Measurements from ENCODE around the gene OPCML.

OPCML gene

DNA sequence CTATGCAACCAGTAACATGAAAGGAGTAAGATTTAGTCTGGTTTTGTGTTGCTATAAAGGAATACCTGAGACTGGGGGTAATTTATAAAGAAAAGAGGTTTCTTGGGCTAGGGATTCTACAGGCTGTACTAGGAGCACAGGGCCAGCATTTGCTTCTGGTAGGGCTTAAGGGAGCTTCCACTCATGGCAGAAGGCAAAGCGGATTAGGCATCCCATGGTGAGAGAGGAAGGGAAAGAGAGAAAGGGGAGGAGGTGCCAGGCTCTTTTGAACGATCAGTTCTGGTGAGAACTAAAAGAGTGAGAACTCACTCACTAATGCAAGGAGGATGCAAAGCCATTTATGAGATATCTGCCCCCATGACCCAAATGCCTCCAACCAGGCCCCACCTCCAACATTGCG lies 283.2 kb downstream of the OPCML start:
- Histone ChIP-seq H3K4me2 (ENCODE audit: low read depth, low read length, poor library complexity, severe bottlenecking) (no peak overlapping the region), H3K27ac (ENCODE audit: low read depth, low read length) (no peak overlapping the region), H3K27me3 (ENCODE audit: low read length) (no peaks in the 10 kb centered on the region), H3K9ac (ENCODE audit: low read length) (no peak overlapping the region), H4K20me1 (ENCODE audit: low read depth, low read length) (no peaks in the 10 kb centered on the region), H3K79me2 (ENCODE audit: insufficient read depth, low read length) (no peaks in the 10 kb centered on the region), H3K4me3 (ENCODE audit: insufficient read depth, low read length, poor library complexity, severe bottlenecking) (no peak overlapping the region), H3K36me3 (ENCODE audit: low read length) (no peaks in the 10 kb centered on the region), H2AFZ (ENCODE audit: low read depth, low read length, severe bottlenecking) (no peak overlapping the region), H3K9me3 (ENCODE audit: insufficient read depth, low read length) (no peaks in the 10 kb centered on the region), H3F3A (ENCODE audit: insufficient read depth) (no peaks in the 10 kb centered on the region), H3K9me2 (replicated peaks; ENCODE audit: insufficient read depth, low read length) (no peaks in the 10 kb centered on the region)
- TF ChIP-seq, protein P1, sequence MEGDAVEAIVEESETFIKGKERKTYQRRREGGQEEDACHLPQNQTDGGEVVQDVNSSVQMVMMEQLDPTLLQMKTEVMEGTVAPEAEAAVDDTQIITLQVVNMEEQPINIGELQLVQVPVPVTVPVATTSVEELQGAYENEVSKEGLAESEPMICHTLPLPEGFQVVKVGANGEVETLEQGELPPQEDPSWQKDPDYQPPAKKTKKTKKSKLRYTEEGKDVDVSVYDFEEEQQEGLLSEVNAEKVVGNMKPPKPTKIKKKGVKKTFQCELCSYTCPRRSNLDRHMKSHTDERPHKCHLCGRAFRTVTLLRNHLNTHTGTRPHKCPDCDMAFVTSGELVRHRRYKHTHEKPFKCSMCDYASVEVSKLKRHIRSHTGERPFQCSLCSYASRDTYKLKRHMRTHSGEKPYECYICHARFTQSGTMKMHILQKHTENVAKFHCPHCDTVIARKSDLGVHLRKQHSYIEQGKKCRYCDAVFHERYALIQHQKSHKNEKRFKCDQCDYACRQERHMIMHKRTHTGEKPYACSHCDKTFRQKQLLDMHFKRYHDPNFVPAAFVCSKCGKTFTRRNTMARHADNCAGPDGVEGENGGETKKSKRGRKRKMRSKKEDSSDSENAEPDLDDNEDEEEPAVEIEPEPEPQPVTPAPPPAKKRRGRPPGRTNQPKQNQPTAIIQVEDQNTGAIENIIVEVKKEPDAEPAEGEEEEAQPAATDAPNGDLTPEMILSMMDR (IDR thresholded peaks at IDR 0.05; ENCODE audit: insufficient read depth, low read length, poor library complexity, severe bottlenecking) = no peak
- TF ChIP-seq EZH2phosphoT487 (conservative IDR thresholded peaks at IDR 0.05; ENCODE audit: low read length) = no peak

DNA sequence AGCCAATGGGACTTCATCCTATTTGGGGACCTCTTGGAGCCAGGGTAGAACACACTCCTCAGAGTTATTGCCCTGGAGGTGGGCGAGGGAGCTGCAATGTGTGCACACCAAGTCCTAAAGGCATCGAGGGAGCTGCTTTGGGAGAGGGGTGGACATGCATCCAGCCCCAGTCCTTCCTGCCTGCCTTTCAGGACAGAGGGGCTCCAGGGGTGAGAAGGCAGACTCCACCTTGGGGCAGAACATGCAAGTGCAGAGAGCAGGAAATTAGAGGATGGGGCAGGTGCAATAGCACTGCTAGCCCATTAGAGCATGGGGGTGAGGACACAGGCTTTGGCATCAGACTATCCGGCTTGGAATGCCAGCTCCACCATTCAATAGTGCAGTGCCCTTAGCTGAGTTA lies 288.5 kb downstream of the OPCML start:
- H3K9ac ChIP-seq (ENCODE audit: low read length) = no peak overlapping the region
- H2AFZ ChIP-seq (ENCODE audit: low read depth, low read length, severe bottlenecking) = no peak overlapping the region
- H3K27me3 ChIP-seq (ENCODE audit: low read length) = no peaks in the 10 kb centered on the region
- no peak for TF ChIP-seq EZH2phosphoT487 (conservative IDR thresholded peaks at IDR 0.05; ENCODE audit: low read length)
- TF ChIP-seq, protein P1 (IDR thresholded peaks at IDR 0.05; ENCODE audit: insufficient read depth, low read length, poor library complexity, severe bottlenecking) = no peak
- H3K9me2 ChIP-seq (replicated peaks; ENCODE audit: insufficient read depth, low read length) = no peaks in the 10 kb centered on the region
- no peak overlapping the region for H3K27ac ChIP-seq (ENCODE audit: low read depth, low read length)
- H3K36me3 ChIP-seq (ENCODE audit: low read length) = no peaks in the 10 kb centered on the region
- H3K4me2 ChIP-seq (ENCODE audit: low read depth, low read length, poor library complexity, severe bottlenecking) = no peak overlapping the region
- H4K20me1 ChIP-seq (ENCODE audit: low read depth, low read length) = no peaks in the 10 kb centered on the region
- H3K79me2 ChIP-seq (ENCODE audit: insufficient read depth, low read length) = no peaks in the 10 kb centered on the region
- H3K9me3 ChIP-seq (ENCODE audit: insufficient read depth, low read length) = no peaks in the 10 kb centered on the region
- no peak overlapping the region for H3K4me3 ChIP-seq (ENCODE audit: insufficient read depth, low read length, poor library complexity, severe bottlenecking)
- no peaks in the 10 kb centered on the region for H3F3A ChIP-seq (ENCODE audit: insufficient read depth)

DNA sequence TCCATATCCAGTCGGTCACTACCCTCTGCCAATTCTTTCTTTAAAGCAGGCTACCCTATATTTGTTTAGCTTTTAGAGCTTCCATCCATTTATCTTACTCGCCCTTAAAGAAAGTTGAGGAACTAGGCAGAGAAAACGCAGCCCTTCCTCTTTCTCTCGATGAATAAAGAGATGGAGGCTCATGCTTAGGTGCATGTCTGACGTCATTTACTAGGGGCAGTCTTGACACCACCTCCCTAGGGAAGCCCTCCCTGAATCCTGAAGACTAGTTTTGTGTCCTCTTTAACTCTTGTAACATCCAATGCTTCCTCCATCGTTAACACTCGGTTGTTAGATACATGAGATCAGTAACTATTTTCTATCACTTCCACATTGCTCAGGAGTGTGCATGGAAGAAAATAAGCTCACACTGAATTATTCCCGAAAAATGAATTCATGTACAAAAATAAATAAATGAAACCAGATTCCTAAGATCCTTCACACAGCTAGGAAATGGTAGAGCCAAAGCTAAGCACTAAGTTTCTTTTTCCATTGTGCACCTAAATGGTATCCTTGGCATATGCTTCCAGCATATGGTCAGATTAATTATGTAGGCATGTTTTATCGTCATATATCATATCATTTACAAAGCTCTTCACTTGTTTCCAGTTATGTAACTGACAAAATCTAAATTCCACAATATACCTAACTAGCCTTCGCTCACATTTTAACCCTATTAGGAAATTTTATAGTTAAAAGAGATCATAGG lies 291.2 kb downstream of the OPCML start:
- H2AFZ ChIP-seq (ENCODE audit: low read depth, low read length, severe bottlenecking) = no peak overlapping the region
- H3K9ac ChIP-seq (ENCODE audit: low read length) = no peak overlapping the region
- no peaks in the 10 kb centered on the region for H3K27me3 ChIP-seq (ENCODE audit: low read length)
- no peaks in the 10 kb centered on the region for H3K36me3 ChIP-seq (ENCODE audit: low read length)
- TF ChIP-seq EZH2phosphoT487 (conservative IDR thresholded peaks at IDR 0.05; ENCODE audit: low read length) = no peak
- TF ChIP-seq, protein P1 (IDR thresholded peaks at IDR 0.05; ENCODE audit: insufficient read depth, low read length, poor library complexity, severe bottlenecking) = no peak
- no peaks in the 10 kb centered on the region for H3K9me2 ChIP-seq (replicated peaks; ENCODE audit: insufficient read depth, low read length)
- H3K4me2 ChIP-seq (ENCODE audit: low read depth, low read length, poor library complexity, severe bottlenecking) = no peak overlapping the region
- H3K27ac ChIP-seq (ENCODE audit: low read depth, low read length) = no peak overlapping the region
- H3K4me3 ChIP-seq (ENCODE audit: insufficient read depth, low read length, poor library complexity, severe bottlenecking) = no peak overlapping the region
- no peaks in the 10 kb centered on the region for H3F3A ChIP-seq (ENCODE audit: insufficient read depth)
- no peaks in the 10 kb centered on the region for H3K79me2 ChIP-seq (ENCODE audit: insufficient read depth, low read length)
- no peaks in the 10 kb centered on the region for H4K20me1 ChIP-seq (ENCODE audit: low read depth, low read length)
- no peaks in the 10 kb centered on the region for H3K9me3 ChIP-seq (ENCODE audit: insufficient read depth, low read length)
